K562 (cell line): ENCODE measurements around the gene SEC22A. TPM values are rescaled to one million over a fixed set of nuclear protein-coding genes. Genes with fewer than 3 reads are reported as not detected.

Experiments
- CEBPB ChIP-seq: fragments of 450-650 bp; IDR thresholded peaks from 2 replicates; pipeline ENCODE4 v1.6.1; 2016; ENCODE audit warnings: missing genetic modification characterization, missing compliant biosample characterization
- CEBPG ChIP-seq, 3 experiments: fragments of 200-800 bp in 1 of 3; sonication (Bioruptor generic) in 1 of 3; sonication (generic) in 1 of 3; formaldehyde crosslinking in 1 of 3; IDR thresholded peaks in 2 of 3; conservative IDR thresholded peaks in 1 of 3; 2 replicates each; pipeline versions ENCODE4 v1.6.1 to v1.8.0; 2016 to 2022; ENCODE audit warnings: missing compliant biosample characterization in 2 of 3, missing genetic modification characterization in 2 of 3, mild to moderate bottlenecking in 1 of 3, missing genetic modification reagents in 1 of 3
- NFIX ChIP-seq: fragments of 250-450 bp; sonication (Bioruptor Pico); IDR thresholded peaks from 2 replicates; pipeline ENCODE4 v1.4.0; 2020; ENCODE audit warnings: low read depth, mild to moderate bottlenecking, moderate library complexity
- ZNF121 ChIP-seq: sonication (generic); formaldehyde crosslinking; conservative IDR thresholded peaks from 2 replicates; pipeline ENCODE4 v1.8.0; 2022; ENCODE audit warnings: missing genetic modification reagents
- polyA plus RNA-seq, 8 experiments: library from polyadenylated mRNA; depleted of rRNA in 4 of 8; stranded (reverse) in 5 of 8; unstranded in 3 of 8; fragments of >200 nt; fragmentation: Nextera tagmentation in 2 of 8; fragmentation: Illumina TruSeq in 1 of 8; extraction: Ambion mirVana in 2 of 8; extraction: Trizol in 1 of 8; gene quantifications; 2 replicates each; pipeline versions ENCODE4 v1.2.1 to v1.2.3, GENCODE V29; 2011 to 2014; ENCODE audit warnings: inconsistent platforms in 1 of 8, missing spikeins in 1 of 8
- total RNA-seq, 7 experiments: library from RNA; depleted of rRNA in 6 of 7; stranded (reverse); fragments of >200 nt in 6 of 7; fragmentation: Illumina TruSeq in 2 of 7; extraction: Trizol in 2 of 7; gene quantifications; 2 replicates each; pipeline versions ENCODE4 v1.2.1 to v1.2.3, GENCODE V29; 2011 to 2021; ENCODE audit warnings: low replicate concordance in 1 of 7
- TF ChIP-seq, protein P1 (sequence below): fragments of 250-450 bp; sonication (Bioruptor Pico); IDR thresholded peaks from 2 replicates; pipeline ENCODE4 v1.9.0; 2021; ENCODE audit warnings: mild to moderate bottlenecking
- TF ChIP-seq, protein P2 (sequence below): sonication (generic); formaldehyde crosslinking; IDR thresholded peaks from 2 replicates; pipeline ENCODE4 v1.8.1; 2022; ENCODE audit warnings: missing genetic modification reagents
- TF ChIP-seq, protein P3 (sequence below): fragments of 250-450 bp; sonication (Bioruptor Pico); IDR thresholded peaks from 2 replicates; pipeline ENCODE4 v1.5.0; 2021; ENCODE audit warnings: mild to moderate bottlenecking, borderline replicate concordance

Gene SEC22A
- total and polyA plus RNA-seq, 9 of the 15 experiments (the other 6 are each of a cell fraction or from before 2014, with no cell fraction given): 7.9 to 44.5 (median 20.5) TPM

DNA sequence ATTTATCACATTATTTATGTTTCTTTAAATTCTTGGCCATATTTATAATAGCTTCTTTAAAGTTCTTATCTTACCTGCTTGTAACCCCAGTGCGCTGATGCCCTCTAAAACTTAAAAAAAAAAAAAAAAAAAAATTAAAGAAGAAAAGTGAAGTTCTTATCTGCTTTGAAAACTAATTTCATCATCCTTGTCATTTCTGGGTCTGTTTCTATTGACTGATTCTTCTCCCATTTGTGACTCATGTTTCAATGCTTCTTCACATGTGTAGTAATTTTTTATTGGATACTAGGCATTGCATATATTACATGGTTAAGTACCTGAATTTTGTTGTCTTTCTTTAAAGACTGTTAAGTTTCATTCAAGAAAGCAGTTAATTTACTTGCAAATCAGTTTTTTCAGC, 3.4 kb upstream of the SEC22A start (continued):
- TF ChIP-seq CEBPB (tag): peak; percentile 25; the same call in 1 of the 2 replicates
- no peak for TF ChIP-seq CEBPG (CRISPR knock-in tag; IDR thresholded peaks at IDR 0.05)
- 0 out of 4 replicates have a peak, but pooled peaks of 1 of the 2 experiments have one; percentile 26 for TF ChIP-seq CEBPG (tag; conservative IDR thresholded peaks at IDR 0.05 in 1 of 2, IDR thresholded peaks at IDR 0.05 in 1 of 2)
- no peak for TF ChIP-seq ZNF121 (CRISPR knock-in tag)
- TF ChIP-seq, protein P1, sequence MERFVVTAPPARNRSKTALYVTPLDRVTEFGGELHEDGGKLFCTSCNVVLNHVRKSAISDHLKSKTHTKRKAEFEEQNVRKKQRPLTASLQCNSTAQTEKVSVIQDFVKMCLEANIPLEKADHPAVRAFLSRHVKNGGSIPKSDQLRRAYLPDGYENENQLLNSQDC: no peak
- TF ChIP-seq NFIX: no peak
- TF ChIP-seq, protein P2, sequence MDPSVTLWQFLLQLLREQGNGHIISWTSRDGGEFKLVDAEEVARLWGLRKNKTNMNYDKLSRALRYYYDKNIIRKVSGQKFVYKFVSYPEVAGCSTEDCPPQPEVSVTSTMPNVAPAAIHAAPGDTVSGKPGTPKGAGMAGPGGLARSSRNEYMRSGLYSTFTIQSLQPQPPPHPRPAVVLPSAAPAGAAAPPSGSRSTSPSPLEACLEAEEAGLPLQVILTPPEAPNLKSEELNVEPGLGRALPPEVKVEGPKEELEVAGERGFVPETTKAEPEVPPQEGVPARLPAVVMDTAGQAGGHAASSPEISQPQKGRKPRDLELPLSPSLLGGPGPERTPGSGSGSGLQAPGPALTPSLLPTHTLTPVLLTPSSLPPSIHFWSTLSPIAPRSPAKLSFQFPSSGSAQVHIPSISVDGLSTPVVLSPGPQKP (CRISPR knock-in tag): no peak
- TF ChIP-seq, protein P3, sequence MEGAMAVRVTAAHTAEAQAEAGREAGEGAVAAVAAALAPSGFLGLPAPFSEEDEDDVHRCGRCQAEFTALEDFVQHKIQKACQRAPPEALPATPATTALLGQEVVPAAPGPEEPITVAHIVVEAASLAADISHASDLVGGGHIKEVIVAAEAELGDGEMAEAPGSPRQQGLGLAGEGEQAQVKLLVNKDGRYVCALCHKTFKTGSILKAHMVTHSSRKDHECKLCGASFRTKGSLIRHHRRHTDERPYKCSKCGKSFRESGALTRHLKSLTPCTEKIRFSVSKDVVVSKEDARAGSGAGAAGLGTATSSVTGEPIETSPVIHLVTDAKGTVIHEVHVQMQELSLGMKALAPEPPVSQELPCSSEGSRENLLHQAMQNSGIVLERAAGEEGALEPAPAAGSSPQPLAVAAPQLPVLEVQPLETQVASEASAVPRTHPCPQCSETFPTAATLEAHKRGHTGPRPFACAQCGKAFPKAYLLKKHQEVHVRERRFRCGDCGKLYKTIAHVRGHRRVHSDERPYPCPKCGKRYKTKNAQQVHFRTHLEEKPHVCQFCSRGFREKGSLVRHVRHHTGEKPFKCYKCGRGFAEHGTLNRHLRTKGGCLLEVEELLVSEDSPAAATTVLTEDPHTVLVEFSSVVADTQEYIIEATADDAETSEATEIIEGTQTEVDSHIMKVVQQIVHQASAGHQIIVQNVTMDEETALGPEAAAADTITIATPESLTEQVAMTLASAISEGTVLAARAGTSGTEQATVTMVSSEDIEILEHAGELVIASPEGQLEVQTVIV: no peak
